A204.1 (cell line): ENCODE results near the gene ACAD8.
"Not testable (repeated sequence)": the region's sequence is repeated elsewhere in the genome, so short reads cannot be mapped to it uniquely, and the experiment has no call there.

ENCODE experiments used
- FAIRE-seq: peaks from 2 replicates; lab custom pipeline; 2012; peaks lifted over from hg19 to GRCh38; lab: Jason Lieb, UNC

Gene ACAD8

DNA sequence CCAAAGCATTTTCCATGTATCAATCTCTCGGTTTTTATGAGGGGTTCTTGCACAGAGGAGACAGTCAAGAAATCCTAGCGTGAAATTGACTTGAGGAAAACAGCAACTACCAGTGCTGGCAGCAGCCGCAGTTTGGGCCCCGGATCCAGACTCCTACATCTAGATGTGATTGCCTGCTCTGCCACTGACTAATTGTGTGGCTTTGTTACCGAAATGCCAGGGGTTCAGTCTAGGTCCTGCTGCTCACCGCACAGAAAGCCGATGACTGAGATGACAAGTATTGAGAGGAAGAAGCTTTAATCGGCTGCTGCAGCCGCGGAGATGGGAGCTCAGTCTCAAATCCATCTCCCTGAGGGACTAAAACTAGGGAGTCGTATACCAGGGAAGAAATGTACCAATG, 14.6 kb downstream of the ACAD8 start:
- no peak for FAIRE-seq

DNA sequence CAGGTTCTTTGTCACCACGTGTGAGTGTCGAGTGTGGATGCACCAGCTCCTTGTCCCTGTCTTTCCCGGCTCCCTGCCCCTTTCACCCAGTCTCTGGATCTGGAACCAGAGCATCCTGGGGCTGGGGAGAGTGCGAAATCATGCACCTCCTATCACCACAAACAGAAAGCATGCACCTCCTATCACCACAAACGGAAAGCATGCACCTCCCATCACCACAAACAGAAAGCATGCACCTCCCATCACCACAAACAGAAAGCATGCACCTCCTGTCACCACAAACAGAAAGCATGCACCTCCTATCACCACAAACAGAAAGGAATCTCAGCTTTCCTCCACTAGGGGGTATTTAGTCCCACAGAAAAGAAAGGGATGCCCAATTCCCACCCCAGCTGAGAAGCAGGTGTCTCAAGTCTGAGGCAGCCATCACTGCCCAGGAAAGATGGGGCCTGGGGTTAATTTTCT, 16.9 kb downstream of the ACAD8 start:
- FAIRE-seq = no peak

DNA sequence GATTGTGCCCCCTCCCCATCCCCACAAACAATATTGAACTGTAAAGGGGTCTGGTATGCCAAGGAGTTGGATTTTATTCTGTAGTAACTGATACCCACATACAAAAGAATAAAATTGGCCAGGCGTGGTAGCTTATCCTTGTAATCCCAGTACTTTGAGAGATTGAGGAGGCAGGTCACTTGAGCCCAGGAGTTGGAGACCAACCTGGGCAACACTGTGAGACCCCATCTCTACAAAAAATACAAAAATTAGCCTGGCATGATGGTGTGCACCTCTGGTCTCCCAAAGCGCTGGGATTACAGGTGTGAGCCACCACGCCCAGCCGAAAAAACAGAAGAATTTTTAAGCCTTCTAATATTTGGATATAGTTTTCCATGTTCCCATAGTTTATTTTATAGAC, 18.6 kb downstream of the ACAD8 start:
- no peak for FAIRE-seq

DNA sequence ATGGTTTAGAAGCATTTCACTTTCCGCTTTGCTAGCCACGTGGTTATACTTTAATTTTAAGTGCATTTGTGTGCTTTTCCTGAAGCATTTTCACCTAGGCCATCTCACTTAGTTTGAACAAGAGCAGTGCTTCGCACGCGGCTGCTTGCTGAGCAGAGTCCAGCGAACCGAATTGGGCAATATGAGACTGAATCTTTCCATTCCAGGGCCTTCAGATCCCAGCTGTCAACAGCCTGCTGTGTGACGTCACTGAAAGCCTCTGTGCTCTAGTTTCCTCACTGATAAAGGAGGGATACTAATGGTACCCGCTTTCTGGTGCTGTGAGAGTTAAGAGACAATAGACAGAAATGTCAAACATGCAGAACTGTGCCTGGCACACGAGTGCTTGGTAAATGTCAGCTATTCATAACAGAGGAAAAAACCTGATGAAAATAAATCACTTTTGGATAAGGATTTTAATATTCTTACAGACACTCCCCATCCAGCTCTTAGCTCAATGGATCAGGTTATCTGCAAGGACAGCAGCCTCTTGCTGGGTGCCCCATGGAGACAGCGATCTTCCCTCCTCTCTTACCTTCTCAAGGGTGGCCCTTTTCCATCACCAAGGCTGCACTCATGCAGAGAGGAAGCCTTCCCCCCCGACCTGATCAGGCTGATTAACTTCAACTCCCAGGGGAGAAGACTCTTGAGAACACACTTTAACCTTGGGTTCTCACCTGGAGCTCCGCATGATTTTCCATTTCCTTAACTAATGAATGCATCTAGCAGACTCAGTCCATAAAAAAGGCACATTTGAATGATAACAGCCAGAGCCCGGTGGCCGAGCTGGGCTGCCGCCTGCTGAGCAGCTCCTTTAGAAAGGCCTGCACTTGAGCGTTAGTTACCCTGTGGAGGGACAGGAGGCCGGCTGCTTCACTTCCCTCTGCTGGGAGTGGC, 19.3 kb downstream of the ACAD8 start:
- no peak for FAIRE-seq

DNA sequence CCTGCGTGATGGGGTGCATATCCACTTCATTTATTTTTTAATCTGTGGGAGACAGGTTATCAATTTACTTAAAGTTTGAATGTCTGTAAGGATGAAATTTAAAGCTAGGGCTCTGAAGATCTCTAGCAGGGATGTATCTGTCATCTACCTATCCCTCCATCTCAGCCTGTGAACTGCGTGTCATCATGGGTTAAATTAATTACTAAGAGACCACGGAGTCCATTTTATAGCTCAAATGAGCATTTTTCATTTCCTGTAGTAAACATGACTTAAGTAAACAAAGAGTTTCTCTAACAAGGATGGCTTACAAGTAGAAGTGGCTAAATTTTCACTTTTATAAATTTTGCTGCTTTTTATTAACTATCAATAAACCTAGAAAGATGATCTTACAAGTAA, 19.9 kb downstream of the ACAD8 start:
- FAIRE-seq = no peak

DNA sequence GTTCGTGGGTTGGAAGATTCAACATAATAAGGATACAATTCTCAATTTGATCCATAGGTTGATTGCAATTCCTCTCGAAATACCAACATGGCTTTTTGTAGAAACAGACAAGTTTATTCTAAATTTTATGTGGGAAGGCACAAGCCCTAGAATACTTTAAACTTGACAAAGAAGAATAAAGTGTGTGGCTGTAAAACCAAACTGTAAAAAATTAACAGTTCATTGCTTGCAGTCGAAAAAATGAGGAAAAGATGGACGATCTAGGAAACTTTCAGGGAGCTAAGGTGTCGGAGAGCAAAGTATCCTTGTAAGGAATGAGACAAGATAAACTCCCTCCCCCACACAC, 21.8 kb downstream of the ACAD8 start:
- no peak for FAIRE-seq

DNA sequence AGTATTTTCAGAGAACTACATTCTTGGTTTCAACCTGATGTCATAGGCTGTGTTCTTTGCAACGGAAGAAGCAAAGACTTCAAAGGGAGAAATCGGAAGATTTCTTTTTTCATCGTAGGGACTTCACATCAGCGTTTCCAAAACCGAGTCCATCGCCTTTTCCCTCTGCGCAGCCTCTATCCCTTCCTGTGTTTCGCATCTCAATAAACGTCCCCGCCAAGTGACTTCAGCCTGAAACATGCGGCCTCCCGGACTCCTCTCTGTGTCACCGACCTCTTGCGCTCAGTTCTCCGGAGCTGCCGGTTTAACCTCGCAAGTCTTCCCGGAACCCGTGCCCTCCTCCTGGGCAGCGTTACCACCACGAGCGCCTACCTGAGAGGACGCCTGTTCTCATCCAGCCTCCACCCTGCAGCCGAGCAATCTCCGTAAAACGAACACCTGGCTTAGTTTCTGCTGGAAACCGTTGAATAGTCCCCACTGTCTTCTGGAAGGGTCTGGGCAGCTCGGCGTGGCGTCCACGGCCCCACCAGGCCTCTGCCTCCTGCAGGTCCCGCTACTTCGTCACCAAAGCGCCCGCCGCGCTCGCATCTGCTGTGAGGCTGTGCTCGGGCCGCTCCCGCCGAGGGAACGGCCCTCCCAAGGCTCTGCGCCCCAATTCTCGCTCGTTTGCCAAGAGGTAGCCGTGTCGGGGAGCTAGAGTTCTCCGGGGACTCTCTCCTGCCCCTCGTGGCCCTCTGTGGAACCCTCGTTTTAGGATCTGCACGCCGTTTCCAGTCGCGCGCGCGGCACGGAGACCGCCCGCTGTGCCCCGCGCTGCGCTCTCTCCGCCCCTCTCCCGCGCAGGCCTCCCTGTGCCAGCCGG, 22.4 kb downstream of the ACAD8 start, which contains the start of gene GLB1L3:
GLB1L3 (plus strand) TSS at position 846 of the 862 bp plus-strand sequence. CDS start 362 bp downstream, outside the sequence.
- no peak for FAIRE-seq

DNA sequence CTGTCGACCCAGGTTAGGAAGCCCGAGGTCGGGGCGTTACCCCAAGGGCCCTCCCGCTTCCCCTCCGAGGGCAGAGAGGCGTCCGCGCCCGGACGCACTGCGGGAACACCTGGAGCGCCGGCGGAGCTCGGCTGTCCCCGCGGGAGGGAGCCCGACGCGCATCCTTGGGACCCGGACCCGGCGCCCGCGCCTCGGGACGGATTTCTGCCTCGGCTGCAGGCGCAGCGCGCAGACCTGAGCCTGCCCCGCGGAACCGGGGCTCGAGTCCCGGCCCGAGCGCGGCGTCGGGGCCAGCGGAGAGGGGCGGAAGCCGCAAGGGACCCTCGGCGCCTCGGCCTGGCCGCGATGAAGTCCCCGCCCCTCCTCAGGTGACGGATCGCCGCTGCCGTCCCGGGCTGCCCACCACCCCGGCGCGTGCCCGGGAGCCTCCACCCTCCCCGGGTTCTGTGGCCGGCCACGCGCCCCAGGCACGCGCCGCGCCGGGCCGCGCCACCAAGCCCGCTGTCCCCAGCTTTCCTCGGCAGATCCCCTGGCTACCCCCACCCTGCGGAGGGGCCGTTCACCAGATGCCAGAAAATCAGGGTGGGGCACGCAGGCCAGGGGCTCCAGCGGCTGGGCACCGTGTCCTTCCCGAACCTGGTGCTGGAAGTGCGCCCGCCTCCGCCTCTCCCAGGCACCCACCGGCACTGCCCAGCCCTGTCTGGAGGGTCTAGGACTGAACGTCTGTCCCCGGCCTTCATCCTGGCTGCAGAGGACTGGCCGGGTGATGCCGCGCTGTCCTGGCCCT, 23.2 kb downstream of the ACAD8 start:
- FAIRE-seq = no peak

DNA sequence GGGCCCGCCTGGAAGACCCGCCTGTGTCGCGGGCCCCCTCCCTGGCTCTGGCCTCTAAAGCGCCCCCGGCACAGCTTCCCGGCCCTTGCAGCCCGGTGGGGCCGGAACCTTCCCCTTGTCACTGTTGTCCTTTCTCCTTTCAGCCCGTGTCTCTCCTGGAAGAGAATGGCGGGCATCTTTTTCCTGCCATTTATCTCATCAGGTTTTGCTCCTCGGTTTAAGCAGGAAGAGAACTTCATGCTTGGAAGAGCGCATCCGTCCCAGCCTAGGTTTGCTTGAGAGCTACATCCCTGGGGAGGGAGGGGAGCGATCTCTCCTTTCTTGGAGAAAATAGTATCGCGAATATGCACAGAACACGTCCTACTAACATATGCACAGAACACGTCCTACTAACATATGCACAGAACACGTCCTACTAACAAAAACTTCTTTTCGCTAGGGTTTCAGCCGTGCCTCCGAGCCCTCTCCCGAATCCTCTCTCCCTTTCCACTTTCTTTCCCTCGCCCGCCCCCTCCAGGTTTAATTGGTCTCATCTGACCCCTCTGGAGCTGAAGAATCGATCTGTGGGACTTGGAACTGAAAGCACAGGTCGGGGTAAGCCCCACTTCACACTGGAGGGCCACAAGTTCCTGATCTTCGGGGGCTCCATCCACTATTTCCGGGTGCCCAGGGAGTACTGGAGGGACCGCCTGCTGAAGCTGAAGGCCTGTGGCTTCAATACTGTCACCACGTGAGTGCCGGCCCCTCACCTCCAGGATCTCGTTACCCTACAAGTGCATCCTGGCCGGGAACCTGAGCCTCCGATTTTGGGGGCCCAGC, 24.0 kb downstream of the ACAD8 start:
- FAIRE-seq = no peak

DNA sequence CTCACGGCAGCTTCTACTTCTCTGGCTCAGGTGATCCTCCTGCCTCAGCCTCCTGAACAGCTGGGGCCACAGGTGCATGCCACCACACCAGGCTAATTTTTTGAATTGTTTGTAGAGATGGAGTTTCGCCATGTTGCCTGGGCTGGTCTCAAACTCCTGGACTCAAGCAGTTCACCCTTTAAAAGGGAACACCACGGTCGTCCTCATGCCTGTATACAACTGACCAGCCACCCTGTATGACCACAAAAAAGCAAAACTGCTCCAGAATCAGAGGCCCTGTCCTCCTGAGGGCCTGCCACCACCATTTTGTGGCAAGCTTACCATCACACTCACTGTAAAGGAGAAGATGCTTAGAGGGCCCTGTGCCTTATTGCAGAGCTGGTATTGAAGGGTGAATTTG, 25.0 kb downstream of the ACAD8 start:
- FAIRE-seq = no peak

DNA sequence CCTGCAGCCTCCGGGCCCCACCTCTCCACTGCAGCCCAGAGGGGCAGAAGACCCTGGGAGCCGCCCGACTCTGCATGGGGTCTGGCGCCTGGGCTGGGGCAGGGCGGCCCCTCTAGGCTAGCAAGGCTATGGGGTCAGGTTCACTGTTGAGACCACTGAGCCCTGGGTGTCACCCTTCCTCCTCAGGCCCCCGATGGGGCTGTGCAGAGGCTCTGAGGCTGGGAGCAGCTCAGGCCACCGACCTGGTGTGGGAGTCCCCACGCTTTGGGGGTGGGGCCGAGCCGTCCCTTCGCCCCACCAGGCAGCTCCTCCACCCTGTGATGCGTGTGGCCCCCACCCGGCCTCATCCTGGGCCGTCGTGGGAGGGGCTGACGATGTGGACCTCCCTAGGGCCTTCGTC, 28.3 kb downstream of the ACAD8 start:
- not testable (repeated sequence) for FAIRE-seq

DNA sequence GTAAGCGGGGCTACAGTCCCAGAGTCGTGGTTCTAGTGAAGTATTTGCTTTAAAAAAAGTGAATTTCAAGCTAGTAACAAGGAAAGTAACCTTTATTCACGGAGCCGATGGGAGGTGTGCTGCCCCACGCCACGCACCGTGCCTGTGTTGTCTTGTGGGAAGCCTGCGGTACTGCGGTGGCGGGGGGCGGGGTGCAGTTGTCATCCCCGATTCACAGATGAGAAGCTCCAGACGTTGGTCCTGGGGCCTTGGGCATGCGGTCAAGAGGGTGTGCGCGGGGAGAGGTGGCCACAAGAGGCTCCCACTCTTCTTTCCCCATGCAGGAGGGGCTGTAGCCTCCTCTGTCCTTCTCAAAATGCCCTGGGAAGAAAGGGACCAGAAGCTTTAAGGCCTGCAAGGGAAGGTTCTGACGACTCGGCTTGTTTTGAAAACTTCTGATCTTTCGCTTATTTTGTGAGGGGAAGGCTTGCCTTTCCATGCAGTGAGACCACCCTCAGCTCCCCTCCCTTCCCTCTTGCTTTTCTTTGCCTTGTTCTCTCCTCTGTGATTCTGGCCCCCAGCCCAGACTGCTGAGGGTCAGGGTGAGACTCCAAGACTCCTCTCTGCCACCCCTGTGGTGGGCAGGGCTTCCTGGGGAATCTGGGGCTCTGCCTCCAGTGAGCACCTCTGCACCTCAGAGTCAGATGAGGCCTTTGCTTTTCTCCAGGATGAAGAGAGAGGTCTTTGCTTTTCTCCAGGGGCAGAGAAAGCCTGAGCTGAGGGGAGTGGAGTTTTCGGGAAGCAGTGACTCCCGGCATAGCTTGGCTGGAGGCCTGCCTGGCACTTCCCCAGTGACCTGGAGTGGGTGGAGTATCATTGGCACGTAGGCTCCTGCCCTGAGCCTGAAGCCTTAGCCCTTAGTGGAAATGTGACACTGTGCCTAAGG, 29.0 kb downstream of the ACAD8 start:
- no peak for FAIRE-seq

DNA sequence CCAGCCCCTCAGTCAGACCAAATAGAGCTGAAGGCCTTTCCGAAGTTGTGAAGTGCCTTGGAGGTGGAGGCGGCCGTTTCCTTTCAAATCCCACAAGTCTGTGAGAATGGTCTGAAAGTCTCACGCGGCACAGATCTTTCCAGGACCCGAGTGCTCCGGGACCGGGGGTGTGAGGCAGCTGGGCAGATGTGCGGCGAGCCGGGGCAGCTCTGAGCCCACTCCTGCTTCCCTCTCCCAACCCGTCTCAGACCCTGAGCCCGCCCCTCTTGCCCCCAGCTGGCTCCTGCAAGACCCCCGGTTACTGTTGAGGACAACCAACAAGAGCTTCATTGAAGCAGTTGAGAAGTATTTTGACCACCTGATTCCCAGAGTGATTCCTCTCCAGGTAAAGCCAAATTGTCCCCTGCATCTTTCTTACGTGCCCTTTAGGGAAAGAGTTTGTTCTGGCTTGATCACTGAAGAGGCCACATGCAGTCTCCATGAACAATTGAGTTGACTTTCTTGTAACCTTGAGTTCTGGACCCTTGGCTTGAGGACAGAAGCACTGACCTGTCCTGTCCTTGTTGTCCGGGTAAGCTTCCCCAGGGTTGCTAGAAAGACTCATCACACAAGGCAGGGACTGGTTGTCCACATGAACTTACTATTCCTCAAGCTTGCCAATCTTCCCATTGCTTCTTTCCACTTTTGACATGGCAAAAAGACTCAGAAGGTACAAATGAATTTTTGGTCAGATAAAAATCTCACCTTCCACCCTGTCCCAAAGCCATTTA, 30.3 kb downstream of the ACAD8 start:
- FAIRE-seq = no peak

DNA sequence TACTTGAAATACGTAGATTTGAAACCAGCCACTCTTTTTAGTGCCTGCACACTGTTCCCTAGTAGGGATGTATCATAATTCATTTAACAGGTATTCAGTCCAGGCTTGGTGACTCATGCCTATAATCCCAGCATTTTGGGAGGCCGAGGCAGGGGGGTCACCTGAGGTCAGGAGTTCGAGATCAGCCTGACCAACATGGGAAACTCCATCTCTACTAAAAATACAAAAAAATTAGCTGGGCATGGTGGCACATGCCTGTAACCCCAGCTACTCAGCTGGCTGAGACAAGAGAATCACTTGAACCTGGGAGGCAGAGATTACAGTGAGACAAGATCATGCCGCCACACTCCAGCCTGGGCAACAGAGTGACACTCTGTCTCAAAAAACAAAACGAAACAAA, 31.0 kb downstream of the ACAD8 start:
- FAIRE-seq = not testable (repeated sequence)

DNA sequence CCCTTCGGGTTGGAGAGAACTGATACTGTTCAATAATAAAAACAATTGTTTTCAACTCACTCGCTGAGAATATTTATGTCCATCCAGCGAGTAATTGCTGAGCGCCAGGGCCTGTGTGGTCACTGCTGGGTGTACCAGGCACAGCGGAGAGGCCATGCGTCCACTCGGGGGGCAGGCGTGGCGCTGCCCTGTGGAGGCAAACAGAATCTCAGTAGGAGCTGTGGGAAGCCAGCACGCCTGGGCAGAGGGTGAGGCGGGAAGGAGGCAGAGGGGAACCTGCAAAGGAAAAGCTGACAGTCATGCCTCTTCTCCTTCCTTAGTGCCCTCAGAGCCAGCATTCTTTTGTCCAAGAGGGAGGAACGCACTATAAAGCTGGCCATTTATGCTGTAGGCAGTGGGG, 34.2 kb downstream of the ACAD8 start:
- FAIRE-seq = no peak

DNA sequence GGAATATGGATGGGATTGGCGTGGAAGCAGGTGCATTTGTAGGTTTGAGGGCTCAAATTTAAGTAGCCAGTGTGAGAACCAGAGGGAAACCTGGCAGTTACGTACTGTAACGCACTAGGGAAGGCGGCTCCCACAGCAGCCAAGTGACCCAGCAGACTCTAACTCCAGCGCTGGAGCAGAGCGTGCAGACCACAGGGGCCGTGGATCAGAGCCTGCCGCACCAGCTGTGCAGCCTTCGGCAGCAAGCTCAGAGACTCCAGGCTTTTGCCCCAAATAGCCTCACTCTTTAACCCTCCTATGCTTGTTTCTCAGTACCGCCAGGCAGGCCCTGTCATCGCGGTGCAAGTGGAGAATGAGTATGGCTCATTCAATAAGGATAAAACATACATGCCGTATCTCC, 35.1 kb downstream of the ACAD8 start:
- FAIRE-seq = no peak

DNA sequence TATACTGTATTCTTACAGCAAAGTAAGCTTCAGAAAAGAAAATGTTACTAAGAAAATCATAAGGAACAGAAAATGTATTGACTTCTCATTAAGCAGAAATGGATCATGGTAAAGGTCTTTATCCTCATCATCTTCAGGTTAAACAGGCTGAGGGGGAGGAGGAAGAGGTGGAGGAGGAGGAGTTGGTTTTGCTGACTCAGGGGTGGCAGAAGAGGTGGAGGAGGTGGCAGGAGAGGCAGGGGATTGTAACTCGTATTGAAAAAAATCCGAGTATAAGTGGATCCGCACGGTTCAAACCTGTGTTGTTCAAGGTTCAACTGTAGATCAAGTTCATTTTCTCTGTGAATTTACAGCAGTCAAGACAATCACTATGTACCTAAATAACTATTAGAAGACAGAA, 35.8 kb downstream of the ACAD8 start:
- no peak for FAIRE-seq

DNA sequence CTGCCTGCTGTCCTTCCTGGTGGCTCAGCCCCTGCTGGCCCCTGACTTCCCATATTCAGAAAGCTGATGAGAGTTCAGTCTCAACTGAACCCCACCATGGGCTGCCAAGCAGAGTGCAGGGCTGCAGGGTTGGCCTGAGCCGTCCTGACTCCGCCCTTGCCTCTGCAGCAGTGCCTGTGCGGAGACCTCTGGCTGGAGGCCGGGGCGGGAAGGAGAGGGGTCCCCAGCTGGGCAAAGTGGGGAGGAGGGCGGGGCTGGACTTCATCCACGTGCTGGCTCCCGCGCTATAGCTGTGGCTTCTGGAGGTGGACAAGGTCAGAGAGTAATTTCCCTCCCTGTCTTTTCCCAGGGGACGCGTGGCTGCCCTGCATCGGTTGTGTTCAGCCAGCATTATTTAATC, 36.4 kb downstream of the ACAD8 start:
- no peak for FAIRE-seq

DNA sequence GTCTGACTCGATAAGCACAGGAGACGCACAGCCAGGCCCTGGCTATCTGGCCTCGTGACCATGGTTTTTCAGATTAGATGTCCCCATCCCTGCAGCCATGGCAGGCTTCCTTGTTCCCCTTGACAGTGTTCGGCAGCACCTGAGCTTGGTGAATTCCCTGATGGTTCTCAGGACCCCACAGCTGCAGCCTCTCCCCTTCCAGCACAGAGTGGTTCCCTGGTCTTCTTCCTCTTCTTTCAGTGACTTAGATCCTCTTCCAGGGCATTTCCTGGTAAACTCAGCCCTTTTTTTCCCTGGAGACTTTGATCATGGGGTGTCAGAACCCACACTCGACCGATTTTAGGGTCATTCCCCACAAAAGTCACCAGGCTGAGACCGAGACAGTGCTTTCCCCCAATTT, 37.3 kb downstream of the ACAD8 start:
- no peak for FAIRE-seq

DNA sequence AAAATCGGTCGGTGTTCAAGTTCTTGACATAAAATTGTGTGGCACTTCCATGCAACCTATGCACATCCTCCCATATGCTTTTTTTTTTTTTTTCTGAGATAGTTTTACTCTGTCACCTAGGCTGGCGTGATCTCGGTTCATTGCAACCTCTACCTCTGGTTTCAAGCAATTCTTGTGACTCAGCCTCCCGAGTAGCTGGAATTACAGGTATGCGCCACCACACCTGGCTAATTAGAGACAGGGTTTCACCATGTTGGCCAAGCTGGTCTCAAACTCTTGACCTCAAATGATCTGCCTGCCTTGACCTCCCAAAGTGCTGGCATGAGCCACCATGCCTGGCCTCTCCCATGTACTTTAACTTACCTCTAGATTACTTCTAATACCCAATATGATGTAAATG, 37.8 kb downstream of the ACAD8 start:
- no peak for FAIRE-seq
